BLaER1 treated with 17β-estradiol and CSF1 and Interleukin-3, amounts not matched to agents 10 nM and 100 nM (cell line): ENCODE measurements around the gene ANXA6.

Experiments
- H3K27ac ChIP-seq, 11 experiments: shearing (Covaris generic); formaldehyde crosslinking; 2 replicates each; pipeline ENCODE4 v1.8.1; 2022
- H3K27me3 ChIP-seq, 11 experiments: shearing (Covaris generic); formaldehyde crosslinking; 2 replicates each; pipeline ENCODE4 v1.8.1; 2022
- H3K36me3 ChIP-seq, 11 experiments: shearing (Covaris generic); formaldehyde crosslinking; 2 replicates each; pipeline ENCODE4 v1.8.1; 2022
- H3K4me1 ChIP-seq, 10 experiments: shearing (Covaris generic); formaldehyde crosslinking; 2 replicates each; pipeline ENCODE4 v1.8.1; 2022
- H3K4me2 ChIP-seq, 11 experiments: shearing (Covaris generic); formaldehyde crosslinking; 2 replicates each; pipeline ENCODE4 v1.8.1; 2022
- H3K4me3 ChIP-seq, 10 experiments: shearing (Covaris generic); formaldehyde crosslinking; 2 replicates each; pipeline ENCODE4 v1.8.1; 2022
- H3K9ac ChIP-seq, 11 experiments: shearing (Covaris generic); formaldehyde crosslinking; 2 replicates each; pipeline ENCODE4 v1.8.1; 2022
- H3K9me3 ChIP-seq, 11 experiments: shearing (Covaris generic); formaldehyde crosslinking; replicated peaks in 1 of 11; 2 replicates each; pipeline ENCODE4 v1.8.1; 2022
- H4K20me1 ChIP-seq, 11 experiments: shearing (Covaris generic); formaldehyde crosslinking; 2 replicates each; pipeline ENCODE4 v1.8.1; 2022
- Cebpa-rat ChIP-seq, 11 experiments: shearing (Covaris generic); IDR thresholded peaks; 2 replicates each; pipeline ENCODE4 v1.8.1; 2022

The ANXA6 gene

DNA sequence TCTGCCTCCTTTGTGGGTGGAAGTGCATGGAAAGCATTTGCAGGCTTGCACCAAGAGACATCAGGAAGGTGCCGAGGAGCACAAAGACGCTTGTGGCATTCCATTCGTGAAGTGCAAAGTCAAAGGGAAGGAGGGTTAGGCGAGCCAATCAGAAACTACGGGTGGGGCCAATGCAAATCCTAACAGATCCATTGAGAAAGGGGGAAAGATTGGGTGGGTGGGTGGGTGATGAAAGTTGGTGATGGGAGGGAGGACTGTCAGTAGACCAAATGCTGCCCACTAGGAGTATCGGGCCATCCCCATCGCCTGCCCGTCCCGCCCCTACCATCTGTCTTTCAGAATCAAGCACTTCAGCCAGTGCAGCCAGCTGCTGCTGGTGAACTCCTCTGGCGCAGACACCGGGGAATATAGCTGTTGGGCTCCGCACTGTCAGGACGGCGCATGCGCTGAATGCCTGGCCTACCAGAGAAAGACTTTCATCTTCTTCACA, 17.1 kb upstream of the ANXA6 start:
- H3K9me3 ChIP-seq = no peaks in the 10 kb centered on the region
- peaks cover 15 to 35% (median 27%) of the 10 kb centered on the region in 11 experiments for H3K36me3 ChIP-seq
- H3K4me2 ChIP-seq = no peak overlapping the region
- H3K27ac ChIP-seq = no peak overlapping the region
- no peak for TF ChIP-seq Cebpa-rat (IDR thresholded peaks at IDR 0.05)
- no peaks in the 10 kb centered on the region for H3K27me3 ChIP-seq
- H3K9ac ChIP-seq = no peak overlapping the region
- H3K4me3 ChIP-seq = no peak overlapping the region
- H3K4me1 ChIP-seq = peaks cover 0 to 17% (median 6%) of the 10 kb centered on the region in 10 experiments; a peak in 10 of 20 replicates
- no peaks in the 10 kb centered on the region; a peak in 1 of 22 replicates for H4K20me1 ChIP-seq

DNA sequence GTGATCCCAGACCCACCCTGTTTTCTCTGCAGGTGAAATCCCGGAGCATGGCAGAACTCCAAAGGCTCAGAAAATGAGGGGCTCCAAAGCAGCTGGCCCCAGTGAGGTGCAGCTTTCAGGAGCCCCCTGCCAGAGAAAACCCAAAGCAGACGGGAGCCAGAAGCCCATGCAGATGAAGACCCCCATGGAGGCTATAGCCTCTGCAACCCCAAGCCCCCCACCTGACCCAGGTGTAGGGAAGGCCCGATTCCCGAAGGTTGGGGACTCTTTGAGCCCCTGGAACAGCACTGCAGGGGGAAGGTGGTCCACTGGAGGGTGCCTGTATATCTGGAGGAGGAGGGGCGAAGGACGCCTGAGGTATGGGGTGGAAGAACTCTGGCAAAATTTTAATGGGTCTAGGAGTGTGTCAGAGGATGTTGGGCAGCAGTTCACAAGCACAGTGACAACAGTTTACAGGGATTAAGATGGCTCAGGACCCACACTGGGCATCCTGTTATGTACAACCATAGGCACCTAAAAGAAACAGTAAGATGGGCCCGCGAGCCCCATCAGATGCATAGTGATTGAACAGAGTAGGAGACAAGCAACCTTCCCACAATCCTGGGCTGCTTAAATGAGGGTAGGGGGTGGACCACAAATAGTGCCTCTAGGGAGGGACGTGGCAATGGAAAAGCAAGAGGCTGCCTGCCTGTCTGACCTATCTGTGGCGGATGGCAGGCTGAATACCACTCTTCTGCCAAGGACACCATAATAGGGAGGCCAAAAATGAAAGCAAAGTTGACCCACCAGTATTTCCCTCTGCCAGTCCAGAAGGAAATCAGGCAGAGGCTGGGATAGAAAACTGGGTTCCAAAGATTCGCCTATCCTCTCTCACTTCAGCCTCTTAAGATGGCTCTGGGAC, 16.4 kb upstream of the ANXA6 start:
- TF ChIP-seq Cebpa-rat (IDR thresholded peaks at IDR 0.05) = no peak
- H3K9ac ChIP-seq = no peak overlapping the region
- H3K4me2 ChIP-seq = no peak overlapping the region
- no peaks in the 10 kb centered on the region; a peak in 1 of 22 replicates for H4K20me1 ChIP-seq
- no peak overlapping the region for H3K4me3 ChIP-seq
- peaks cover 0 to 17% (median 6%) of the 10 kb centered on the region in 10 experiments; a peak in 10 of 20 replicates for H3K4me1 ChIP-seq
- no peaks in the 10 kb centered on the region for H3K9me3 ChIP-seq
- H3K27me3 ChIP-seq = no peaks in the 10 kb centered on the region
- H3K36me3 ChIP-seq = peaks cover 8 to 28% (median 20%) of the 10 kb centered on the region in 11 experiments; a peak in 21 of 22 replicates
- no peak overlapping the region for H3K27ac ChIP-seq

DNA sequence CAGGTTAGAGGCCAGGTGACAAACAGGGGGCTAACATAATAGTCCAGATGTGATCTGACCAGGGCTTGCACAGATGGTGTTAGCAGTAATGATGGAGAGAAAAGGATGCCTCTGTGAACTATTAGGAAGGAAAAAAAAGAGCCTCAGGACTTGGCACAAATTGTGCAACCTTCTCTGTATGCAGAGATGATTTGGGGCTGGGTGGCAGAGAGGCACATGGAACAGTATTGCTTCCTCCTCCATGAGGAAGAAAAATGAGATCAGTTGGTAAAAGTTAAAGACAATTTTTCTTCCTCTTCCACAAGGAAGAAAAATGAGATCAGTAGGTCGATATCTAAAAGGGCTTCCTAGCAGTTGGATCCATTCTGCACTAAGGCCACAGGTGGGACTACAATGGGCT, 13.9 kb upstream of the ANXA6 start:
- no peak overlapping the region for H3K9ac ChIP-seq
- peak overlapping the region in 4 of 11 experiments; percentile 1 to 54 (median 31); a peak in 6 of 22 replicates for H3K4me2 ChIP-seq
- H3K9me3 ChIP-seq = peaks cover 0 to 7% (median 2%) of the 10 kb centered on the region in 11 experiments; a peak in 9 of 22 replicates
- H3K27me3 ChIP-seq = no peaks in the 10 kb centered on the region
- TF ChIP-seq Cebpa-rat (IDR thresholded peaks at IDR 0.05) = no peak
- H3K4me1 ChIP-seq = peaks cover 0 to 17% (median 3%) of the 10 kb centered on the region in 10 experiments; a peak in 9 of 20 replicates
- no peak overlapping the region for H3K27ac ChIP-seq
- H3K4me3 ChIP-seq = no peak overlapping the region
- peaks cover 0 to 11% (median 0%) of the 10 kb centered on the region in 11 experiments; a peak in 4 of 22 replicates for H3K36me3 ChIP-seq
- no peaks in the 10 kb centered on the region for H4K20me1 ChIP-seq

DNA sequence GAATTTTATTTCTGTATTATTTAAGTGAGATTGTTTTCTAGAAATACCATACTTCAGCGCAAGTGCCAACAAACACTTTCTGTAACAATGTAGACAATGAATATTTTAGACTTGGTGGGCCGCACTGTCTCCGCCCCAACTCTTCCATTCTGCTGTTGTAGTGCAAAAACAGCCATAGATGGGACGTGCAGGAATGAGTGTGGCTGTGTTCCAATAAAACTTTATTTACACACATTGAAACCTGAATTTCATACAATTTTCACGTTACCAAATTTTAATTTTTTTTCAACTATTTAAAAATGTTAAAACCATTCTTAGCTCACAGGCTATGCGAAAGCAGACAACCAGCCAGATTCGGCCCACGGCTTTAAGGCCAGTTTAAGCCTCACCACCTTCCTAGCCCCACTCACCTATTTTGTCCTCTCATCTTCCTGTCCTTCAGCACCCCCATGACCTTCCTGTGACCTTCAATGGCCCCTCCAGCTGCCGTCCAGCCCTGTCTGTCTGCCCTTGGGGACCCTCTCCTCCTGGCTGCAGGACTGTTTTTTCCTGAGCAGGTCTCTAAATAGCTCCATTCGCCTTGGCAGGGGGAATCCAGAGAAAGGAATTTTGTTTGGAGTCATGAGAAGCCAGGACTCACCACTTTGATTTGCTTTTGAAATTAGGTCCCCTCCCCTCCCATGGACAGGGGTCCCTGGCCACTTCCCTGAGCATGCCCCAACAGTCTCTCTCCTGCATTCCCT, 11.2 kb upstream of the ANXA6 start:
- no peak overlapping the region for H3K4me2 ChIP-seq
- H3K9me3 ChIP-seq = peaks cover 0 to 9% (median 3%) of the 10 kb centered on the region in 11 experiments; a peak in 9 of 22 replicates
- no peak for TF ChIP-seq Cebpa-rat (IDR thresholded peaks at IDR 0.05)
- H3K27me3 ChIP-seq = no peaks in the 10 kb centered on the region
- H3K4me3 ChIP-seq = no peak overlapping the region
- no peak overlapping the region for H3K27ac ChIP-seq
- H3K36me3 ChIP-seq = no peaks in the 10 kb centered on the region
- H3K4me1 ChIP-seq = peaks cover 3 to 21% (median 8%) of the 10 kb centered on the region in 10 experiments; a peak in 14 of 20 replicates
- no peak overlapping the region for H3K9ac ChIP-seq
- H4K20me1 ChIP-seq = no peaks in the 10 kb centered on the region

DNA sequence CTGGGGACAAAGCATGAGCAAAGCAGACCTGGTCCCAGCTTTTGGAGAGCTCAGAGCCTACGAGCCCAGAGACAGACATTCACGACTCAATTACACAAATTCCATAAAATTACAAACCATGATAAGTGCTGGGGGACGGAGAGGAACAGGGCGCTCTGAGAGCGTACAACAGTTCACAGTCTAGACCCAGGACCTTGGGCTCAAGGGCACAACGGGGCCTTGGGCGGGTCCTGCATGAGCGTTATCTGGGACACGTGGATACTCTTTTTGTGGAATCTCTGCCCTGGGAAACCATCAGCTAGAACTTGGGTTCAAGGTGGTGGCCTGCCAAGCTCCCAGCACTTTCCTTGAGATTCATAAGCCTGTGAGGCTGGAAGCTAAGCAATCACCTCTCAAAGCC, 9.4 kb upstream of the ANXA6 start:
- no peak overlapping the region for H3K9ac ChIP-seq
- no peak for TF ChIP-seq Cebpa-rat (IDR thresholded peaks at IDR 0.05)

DNA sequence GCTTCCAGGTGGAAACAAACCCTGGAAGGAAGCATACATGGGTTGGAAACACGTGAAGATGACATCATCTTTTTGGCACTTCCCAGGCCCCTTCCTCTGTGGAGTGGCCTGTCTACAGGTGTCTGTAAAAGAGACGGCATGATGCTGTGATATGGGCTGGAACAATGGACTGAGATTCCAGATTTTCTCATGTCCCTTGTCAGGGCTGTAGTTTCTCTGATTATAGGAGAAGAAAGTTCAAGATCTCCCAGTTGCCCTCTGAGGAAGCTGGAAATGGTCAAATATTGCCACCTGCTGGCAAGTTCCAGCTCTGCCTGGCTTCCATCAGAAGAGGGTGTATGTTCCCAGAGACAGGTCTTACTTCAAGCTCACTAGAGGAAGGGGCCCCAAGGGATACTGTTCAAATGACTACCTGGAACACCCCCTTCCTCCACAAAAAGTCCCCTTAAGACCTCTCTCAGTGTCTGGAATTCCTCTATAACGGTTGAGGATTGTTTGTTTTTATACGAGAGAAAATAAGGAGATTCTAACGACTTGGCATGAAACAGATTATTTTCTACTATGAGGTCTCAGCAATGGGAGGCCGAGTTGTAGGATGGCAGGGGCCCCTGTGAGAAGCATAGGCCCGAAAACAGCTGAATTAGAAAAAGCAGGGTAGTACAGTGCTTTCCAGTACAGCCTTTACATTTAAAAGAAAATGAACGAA, 7.3 kb upstream of the ANXA6 start:
- Histone ChIP-seq H4K20me1 (no peaks in the 10 kb centered on the region), H3K4me2 (peak overlapping the region in 4 of 11 experiments; percentile 6 to 22 (median 14); a peak in 2 of 22 replicates), H3K4me1 (peaks cover 0 to 9% (median 4%) of the 10 kb centered on the region in 10 experiments; a peak in 9 of 20 replicates), H3K36me3 (no peaks in the 10 kb centered on the region), H3K27ac (no peak overlapping the region), H3K9ac (no peak overlapping the region), H3K4me3 (no peak overlapping the region), H3K27me3 (no peaks in the 10 kb centered on the region), H3K9me3 (peaks cover 0 to 9% (median 3%) of the 10 kb centered on the region in 11 experiments; a peak in 9 of 22 replicates)
- no peak for TF ChIP-seq Cebpa-rat (IDR thresholded peaks at IDR 0.05)

More for the DNA sequence above, 9.4 kb upstream of the ANXA6 start:
- Histone ChIP-seq H3K9me3 (peaks cover 0 to 9% (median 3%) of the 10 kb centered on the region in 11 experiments; a peak in 9 of 22 replicates), H4K20me1 (no peaks in the 10 kb centered on the region), H3K4me3 (no peak overlapping the region), H3K4me1 (peaks cover 3 to 20% (median 8%) of the 10 kb centered on the region in 10 experiments; a peak in 14 of 20 replicates), H3K4me2 (no peak overlapping the region), H3K27ac (no peak overlapping the region), H3K27me3 (no peaks in the 10 kb centered on the region), H3K36me3 (no peaks in the 10 kb centered on the region)

DNA sequence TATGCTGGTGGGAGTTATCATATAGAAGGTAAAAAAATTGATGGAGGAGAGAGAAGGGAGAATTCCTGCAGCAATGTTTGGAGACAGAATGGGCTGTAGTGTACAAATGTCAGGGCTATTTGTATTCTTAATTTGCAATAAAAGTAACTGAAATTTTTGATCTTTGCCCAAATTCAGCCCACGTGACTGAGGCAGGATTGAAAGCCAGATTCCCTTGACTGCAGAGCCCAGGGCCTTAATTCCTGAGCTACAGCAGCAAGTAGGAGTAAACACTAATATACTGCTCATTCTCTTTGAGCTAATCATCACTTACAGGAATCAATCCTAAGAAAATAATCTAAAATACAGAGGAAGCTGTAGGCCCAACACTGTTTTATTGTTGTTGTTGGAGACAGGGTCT, 5.2 kb upstream of the ANXA6 start:
- H4K20me1 ChIP-seq = no peaks in the 10 kb centered on the region
- no peak overlapping the region for H3K27ac ChIP-seq
- H3K9ac ChIP-seq = no peak overlapping the region
- H3K4me2 ChIP-seq = no peak overlapping the region
- H3K4me1 ChIP-seq = peaks cover 13 to 21% (median 17%) of the 10 kb centered on the region in 10 experiments
- H3K9me3 ChIP-seq = peaks cover 0 to 9% (median 3%) of the 10 kb centered on the region in 11 experiments; a peak in 9 of 22 replicates
- TF ChIP-seq Cebpa-rat (IDR thresholded peaks at IDR 0.05) = no peak
- H3K4me3 ChIP-seq = no peak overlapping the region
- H3K36me3 ChIP-seq = no peaks in the 10 kb centered on the region
- no peaks in the 10 kb centered on the region for H3K27me3 ChIP-seq

DNA sequence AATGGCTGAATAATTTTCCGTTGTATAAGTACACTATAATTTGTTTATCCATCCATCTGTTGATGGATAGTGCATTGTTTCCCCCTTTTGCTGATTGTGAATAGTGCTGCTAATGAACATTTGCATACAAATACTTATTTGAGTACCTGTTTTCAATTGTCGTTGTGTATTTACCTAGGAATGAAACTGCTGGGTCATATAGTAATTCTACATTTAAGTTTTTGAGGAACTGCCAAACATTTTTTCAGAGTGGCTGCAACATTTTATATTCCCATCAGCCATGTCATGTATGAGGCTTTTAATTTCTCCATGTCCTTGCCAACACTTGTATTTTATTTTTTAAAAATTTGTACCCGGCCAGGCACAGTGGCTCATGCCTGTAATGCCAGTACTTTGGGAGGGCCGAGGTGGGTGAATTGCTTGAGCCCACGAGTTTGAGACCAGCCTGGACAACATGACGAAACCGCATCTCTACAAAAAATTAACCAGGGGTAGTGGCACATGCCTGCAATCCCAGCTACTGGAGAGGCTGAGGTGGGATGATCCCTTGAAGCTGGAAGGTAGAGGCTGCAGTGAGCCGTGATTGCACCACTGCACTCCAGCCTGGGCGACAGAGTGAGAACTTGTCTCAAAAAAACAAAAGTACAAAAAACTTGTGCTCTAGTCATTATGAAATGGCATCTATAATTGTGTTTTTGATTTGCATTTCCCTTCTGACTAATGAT, 2.2 kb upstream of the ANXA6 start:
- H3K27me3 ChIP-seq = no peaks in the 10 kb centered on the region
- TF ChIP-seq Cebpa-rat (IDR thresholded peaks at IDR 0.05) = no peak
- H3K9ac ChIP-seq = no peak overlapping the region
- no peak overlapping the region for H3K27ac ChIP-seq
- H3K4me2 ChIP-seq = no peak overlapping the region
- H3K4me1 ChIP-seq = peaks cover 28 to 45% (median 38%) of the 10 kb centered on the region in 10 experiments
- no peaks in the 10 kb centered on the region; a peak in 1 of 22 replicates for H3K36me3 ChIP-seq
- no peak overlapping the region for H3K4me3 ChIP-seq
- H4K20me1 ChIP-seq = peaks cover 0 to 7% (median 0%) of the 10 kb centered on the region in 11 experiments; a peak in 2 of 22 replicates
- no peaks in the 10 kb centered on the region for H3K9me3 ChIP-seq
